MCF 10A (cell line): ENCODE data around the gene NME4. TPM values are rescaled to one million over a fixed set of nuclear protein-coding genes. Genes with fewer than 3 reads are reported as not detected.

Source experiments
- BruUV-seq: library from RNA; stranded (reverse); fragments of 400-500 nt; replicated peaks from 2 replicates; lab custom pipeline; 2021; lab: Mats Ljungman, UMichigan
- CTCF ChIA-PET: fragments of 300-600 bp; sonication (Branson Sonifier 250); formaldehyde crosslinking; extraction: SDS; loops from one replicate; lab custom pipeline; 2021; ENCODE audit warnings: antibody characterized with exemption, inconsistent platforms; lab: Yijun Ruan, JAX
- POLR2A ChIA-PET: fragments of 300-600, 350-650 bp; sonication (Branson Sonifier 250); formaldehyde crosslinking; extraction: SDS; loops from one replicate; lab custom pipeline; 2020; ENCODE audit warnings: antibody characterized with exemption, inconsistent platforms; lab: Yijun Ruan, JAX
- DNase-seq: peaks from one replicate; pipeline ENCODE4 v3.0.0-alpha.2; 2018; ENCODE audit not compliant: unreplicated experiment
- H3K27ac Mint-ChIP-seq: one replicate; pipeline ENCODE4 v1.8.0; 2022; ENCODE audit warnings: mild to moderate bottlenecking, low read depth, mixed read lengths; ENCODE audit not compliant: unreplicated experiment
- H3K27me3 Mint-ChIP-seq: one replicate; pipeline ENCODE4 v1.8.0; 2022; ENCODE audit warnings: mixed read lengths; ENCODE audit not compliant: insufficient read depth, unreplicated experiment
- H3K36me3 Mint-ChIP-seq: one replicate; pipeline ENCODE4 v1.8.0; 2022; ENCODE audit warnings: mild to moderate bottlenecking, moderate library complexity, mixed read lengths; ENCODE audit not compliant: insufficient read depth, unreplicated experiment
- H3K4me1 Mint-ChIP-seq: one replicate; pipeline ENCODE4 v1.8.0; 2022; ENCODE audit warnings: mixed read lengths; ENCODE audit not compliant: insufficient read depth, unreplicated experiment
- H3K4me3 Mint-ChIP-seq: one replicate; pipeline ENCODE4 v1.8.0; 2022; ENCODE audit warnings: mild to moderate bottlenecking, moderate library complexity, mixed read lengths; ENCODE audit not compliant: unreplicated experiment
- H3K9me3 Mint-ChIP-seq: one replicate; pipeline ENCODE4 v1.8.0; 2022; ENCODE audit warnings: mixed read lengths; ENCODE audit not compliant: unreplicated experiment
- CTCF ChIP-seq: fragments of 200-600 bp; IDR thresholded peaks from one replicate; pipeline ENCODE4 v1.8.0; 2022; ENCODE audit warnings: antibody characterized with exemption, mild to moderate bottlenecking; ENCODE audit not compliant: unreplicated experiment
- intact Hi-C: fragments of 100-400 bp; cut with micrococcal nuclease; formaldehyde crosslinking; loops from 2 replicates; pipeline ENCODE4 v1.14.1; 2022
- total RNA-seq: library from RNA; stranded (reverse); gene quantifications from 2 replicates; pipeline ENCODE4 v1.2.3, GENCODE V29; 2022

Gene NME4
- total RNA-seq, 1 experiment from 2014 or later: 76.8 TPM

DNA sequence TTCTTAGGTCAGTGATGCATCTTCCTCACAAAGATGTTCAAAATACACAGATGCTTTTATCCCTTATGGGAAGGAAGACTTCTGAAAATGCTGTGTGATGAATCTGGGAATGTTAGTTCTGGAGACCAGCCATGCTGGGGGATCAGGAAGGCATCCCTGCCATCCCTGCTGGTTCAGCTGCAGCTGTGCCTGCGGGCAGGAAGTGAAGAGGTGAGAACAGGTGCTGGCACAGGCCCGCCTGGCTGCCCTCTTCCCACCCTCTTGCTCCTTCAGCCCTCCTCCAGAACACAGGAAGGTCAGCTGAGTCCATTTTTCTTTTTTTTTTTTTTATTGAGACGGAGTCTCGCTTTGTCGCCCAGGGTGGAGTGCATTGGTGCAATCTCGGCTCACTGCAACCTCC lies 43.6 kb downstream of the NME4 start:
- H3K27me3 Mint-ChIP-seq: no peaks in the 10 kb centered on the region
- peaks cover 3% of the 10 kb centered on the region for H3K4me1 Mint-ChIP-seq
- H3K9me3 Mint-ChIP-seq: no peaks in the 10 kb centered on the region
- CTCF ChIA-PET: interaction anchor here (0.7 kb wide), 1 partner anchor 23 kb away, joined by 3 read pairs; no protein-coding TSS in a partner anchor
- intact Hi-C loops: no loop called here
- POLR2A ChIA-PET: no interaction called here
- H3K36me3 Mint-ChIP-seq: peaks cover 6% of the 10 kb centered on the region
- TF ChIP-seq CTCF: no peak
- BruUV-seq: no TSS peak
- no peak overlapping the region for H3K27ac Mint-ChIP-seq
- H3K4me3 Mint-ChIP-seq: no peak overlapping the region
- no peak for DNase-seq

DNA sequence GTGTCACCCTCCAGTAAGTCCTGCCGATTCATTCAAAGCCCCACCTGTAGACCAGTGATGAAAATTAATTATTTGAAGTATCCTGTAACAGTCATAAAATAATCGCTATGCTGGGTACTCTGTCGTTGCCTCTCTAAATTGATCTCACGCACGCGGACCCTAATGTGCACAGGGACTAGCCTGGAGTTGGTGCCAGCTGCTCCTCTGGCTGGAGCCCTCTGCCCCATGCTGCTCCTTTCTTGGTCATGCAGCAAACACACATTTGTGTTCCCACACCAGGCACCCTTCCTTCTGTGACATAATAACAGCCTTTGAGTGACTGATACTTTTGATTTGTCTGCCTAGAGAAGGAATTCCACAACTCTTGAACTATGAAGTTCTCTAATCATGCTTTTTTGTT lies 44.4 kb downstream of the NME4 start:
- Mint-ChIP-seq H3K4me3 (no peak overlapping the region), H3K27ac (no peak overlapping the region), H3K9me3 (no peaks in the 10 kb centered on the region), H3K36me3 (peaks cover 6% of the 10 kb centered on the region), H3K27me3 (no peaks in the 10 kb centered on the region), H3K4me1 (no peaks in the 10 kb centered on the region)
- intact Hi-C loops: no loop called here
- DNase-seq: no peak
- ChIA-PET POLR2A (no interaction called here), CTCF (no interaction called here)
- BruUV-seq: no TSS peak
- TF ChIP-seq CTCF: no peak

GRCh38 chr16:442976-443375 lies 46.0 kb downstream of the NME4 start:
- no TSS peak for BruUV-seq
- CTCF ChIA-PET: interaction anchor here (0.6 to 1.1 kb wide), 2 partner anchors 336 to 859 kb away, joined by 3 to 4 read pairs; no protein-coding TSS in a partner anchor
- intact Hi-C loops: no loop called here
- no peaks in the 10 kb centered on the region for H3K9me3 Mint-ChIP-seq
- no peak overlapping the region for H3K4me3 Mint-ChIP-seq
- no peak overlapping the region for H3K27ac Mint-ChIP-seq
- no peak for TF ChIP-seq CTCF
- POLR2A ChIA-PET: no interaction called here
- no peaks in the 10 kb centered on the region for H3K27me3 Mint-ChIP-seq
- H3K36me3 Mint-ChIP-seq: peaks cover 6% of the 10 kb centered on the region
- no peaks in the 10 kb centered on the region for H3K4me1 Mint-ChIP-seq
- DNase-seq: no peak

DNA sequence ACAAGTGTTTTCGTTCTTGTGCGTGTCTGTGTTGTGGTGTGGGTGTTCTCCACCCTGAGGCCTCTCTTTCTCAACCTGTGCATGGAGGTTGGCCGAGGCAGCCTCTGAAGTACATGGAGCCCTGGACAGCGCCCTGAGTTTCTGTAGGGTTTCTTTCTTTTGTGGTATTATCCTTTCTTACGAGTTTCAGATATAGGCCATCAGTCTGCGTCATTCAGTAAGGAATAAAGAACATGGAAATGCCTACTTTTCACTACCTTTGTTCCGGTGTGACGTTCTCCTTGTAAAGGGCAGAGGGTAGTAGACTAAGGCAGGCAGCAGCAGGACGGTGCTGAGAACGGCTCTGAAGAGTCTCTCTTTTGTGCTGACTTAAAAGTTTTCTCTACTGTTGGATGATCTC lies 47.0 kb downstream of the NME4 start:
- CTCF ChIA-PET: interaction anchor here (1.4 kb wide), 1 partner anchor 17 kb away, joined by 4 read pairs; no protein-coding TSS in a partner anchor
- no peaks in the 10 kb centered on the region for H3K4me1 Mint-ChIP-seq
- H3K36me3 Mint-ChIP-seq: peaks cover 6% of the 10 kb centered on the region
- POLR2A ChIA-PET: no interaction called here
- no peak for TF ChIP-seq CTCF
- BruUV-seq: no TSS peak
- no peak overlapping the region for H3K27ac Mint-ChIP-seq
- intact Hi-C loops: no loop called here
- no peaks in the 10 kb centered on the region for H3K9me3 Mint-ChIP-seq
- no peaks in the 10 kb centered on the region for H3K27me3 Mint-ChIP-seq
- no peak overlapping the region for H3K4me3 Mint-ChIP-seq
- DNase-seq: no peak
